DND-41 (cell line): Measurements from ENCODE around the gene EDAR.

Source experiments
- ATAC-seq: fragments of 200-7000 bp; cut with Tn5 transposase; 3 replicates; pipeline ENCODE4 v1.9.1; 2021; ENCODE audit warnings: low read depth; ENCODE audit not compliant: insufficient read depth
- DNase-seq: peaks from one replicate; pipeline ENCODE4 v3.0.0-alpha.2; 2020
- H2AFZ ChIP-seq: 2 replicates; pipeline ENCODE4 v1.6.0; 2012; ENCODE audit warnings: low read depth, low read length
- H3K27ac ChIP-seq: 2 replicates; pipeline ENCODE4 v1.5.1; 2012; ENCODE audit warnings: low read length, inconsistent platforms
- H3K27me3 ChIP-seq: fragments of 200-600 bp; sonication (generic); 2 replicates; pipeline ENCODE4 v1.6.0; 2012; ENCODE audit warnings: low read length, mild to moderate bottlenecking, inconsistent platforms; ENCODE audit not compliant: insufficient read depth, poor library complexity
- H3K36me3 ChIP-seq: 2 replicates; pipeline ENCODE4 v1.5.1; 2012; ENCODE audit warnings: low read length, inconsistent platforms; ENCODE audit not compliant: insufficient read depth
- H3K4me1 ChIP-seq: 2 replicates; pipeline ENCODE4 v1.5.1; 2012; ENCODE audit warnings: mild to moderate bottlenecking, low read length; ENCODE audit not compliant: insufficient read depth
- H3K4me2 ChIP-seq: 2 replicates; pipeline ENCODE4 v1.6.0; 2012; ENCODE audit warnings: mild to moderate bottlenecking, moderate library complexity, low read length, inconsistent platforms; ENCODE audit not compliant: insufficient read depth
- H3K4me3 ChIP-seq, 2 experiments: fragments of 200-600 bp in 1 of 2; shearing (Covaris generic) in 1 of 2; 2 replicates each; pipeline ENCODE4 v1.5.1; 2012 to 2016; ENCODE audit warnings: inconsistent platforms in 2 of 2, low read length in 2 of 2, mild to moderate bottlenecking in 2 of 2, low read depth in 1 of 2, moderate library complexity in 1 of 2
- H3K79me2 ChIP-seq: 2 replicates; pipeline ENCODE4 v1.6.0; 2012; ENCODE audit warnings: low read length, inconsistent platforms; ENCODE audit not compliant: insufficient read depth
- H3K9ac ChIP-seq: 2 replicates; pipeline ENCODE4 v1.6.0; 2012; ENCODE audit warnings: low read depth, mild to moderate bottlenecking, inconsistent platforms, low read length, moderate library complexity
- H3K9me3 ChIP-seq: 2 replicates; pipeline ENCODE4 v1.5.1; 2012; ENCODE audit warnings: low read length, moderate library complexity, mild to moderate bottlenecking, inconsistent platforms; ENCODE audit not compliant: insufficient read depth, severe bottlenecking
- H4K20me1 ChIP-seq: 2 replicates; pipeline ENCODE4 v1.6.0; 2012; ENCODE audit warnings: low read length; ENCODE audit not compliant: insufficient read depth
- EZH2 ChIP-seq: IDR thresholded peaks from 3 replicates; pipeline ENCODE4 v1.6.1; 2012; ENCODE audit warnings: borderline replicate concordance, low read depth, mild to moderate bottlenecking, moderate library complexity, low read length, inconsistent platforms; ENCODE audit not compliant: severe bottlenecking
- TF ChIP-seq, protein P1 (sequence below): IDR thresholded peaks from 2 replicates; pipeline ENCODE4 v1.5.1; 2012; ENCODE audit warnings: borderline replicate concordance, low read length, moderate library complexity, mild to moderate bottlenecking; ENCODE audit not compliant: poor library complexity, severe bottlenecking; ENCODE audit errors: extremely low read depth

The EDAR gene

DNA sequence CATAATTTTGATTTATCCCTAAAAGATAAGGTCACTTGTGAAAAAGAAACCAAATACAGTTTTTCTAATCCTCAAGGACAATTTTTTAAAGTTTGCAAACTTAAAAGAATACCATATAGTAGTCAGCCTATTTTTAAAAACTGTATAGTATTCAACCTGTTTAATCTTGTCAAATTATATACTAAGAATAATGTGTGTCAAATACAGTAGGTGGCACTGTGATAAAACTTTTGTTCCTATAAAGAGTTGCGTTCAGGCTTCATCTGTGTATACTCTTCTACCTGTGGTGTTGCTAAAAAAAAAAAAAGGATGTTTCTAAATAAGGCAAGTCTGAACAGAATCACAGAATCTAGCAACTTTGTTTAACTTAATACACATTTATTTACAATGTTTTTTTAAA, 133.8 kb downstream of the EDAR start:
- Histone ChIP-seq H3K4me2 (no peak overlapping the region), H3K27me3 (no peaks in the 10 kb centered on the region), H4K20me1 (no peaks in the 10 kb centered on the region; the same call in 1 of the 2 replicates), H3K9ac (no peak overlapping the region), H3K79me2 (peaks cover 61% of the 10 kb centered on the region), H2AFZ (no peak overlapping the region), H3K4me1 (no peaks in the 10 kb centered on the region), H3K4me3 (no peak overlapping the region), H3K27ac (no peak overlapping the region), H3K9me3 (no peaks in the 10 kb centered on the region), H3K36me3 (peaks cover 96% of the 10 kb centered on the region)
- peak; percentile 55; the same call in 2 of the 3 replicates for ATAC-seq
- no peak for TF ChIP-seq EZH2
- TF ChIP-seq, protein P1, sequence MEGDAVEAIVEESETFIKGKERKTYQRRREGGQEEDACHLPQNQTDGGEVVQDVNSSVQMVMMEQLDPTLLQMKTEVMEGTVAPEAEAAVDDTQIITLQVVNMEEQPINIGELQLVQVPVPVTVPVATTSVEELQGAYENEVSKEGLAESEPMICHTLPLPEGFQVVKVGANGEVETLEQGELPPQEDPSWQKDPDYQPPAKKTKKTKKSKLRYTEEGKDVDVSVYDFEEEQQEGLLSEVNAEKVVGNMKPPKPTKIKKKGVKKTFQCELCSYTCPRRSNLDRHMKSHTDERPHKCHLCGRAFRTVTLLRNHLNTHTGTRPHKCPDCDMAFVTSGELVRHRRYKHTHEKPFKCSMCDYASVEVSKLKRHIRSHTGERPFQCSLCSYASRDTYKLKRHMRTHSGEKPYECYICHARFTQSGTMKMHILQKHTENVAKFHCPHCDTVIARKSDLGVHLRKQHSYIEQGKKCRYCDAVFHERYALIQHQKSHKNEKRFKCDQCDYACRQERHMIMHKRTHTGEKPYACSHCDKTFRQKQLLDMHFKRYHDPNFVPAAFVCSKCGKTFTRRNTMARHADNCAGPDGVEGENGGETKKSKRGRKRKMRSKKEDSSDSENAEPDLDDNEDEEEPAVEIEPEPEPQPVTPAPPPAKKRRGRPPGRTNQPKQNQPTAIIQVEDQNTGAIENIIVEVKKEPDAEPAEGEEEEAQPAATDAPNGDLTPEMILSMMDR = peak; percentile 39
- DNase-seq = no peak

DNA sequence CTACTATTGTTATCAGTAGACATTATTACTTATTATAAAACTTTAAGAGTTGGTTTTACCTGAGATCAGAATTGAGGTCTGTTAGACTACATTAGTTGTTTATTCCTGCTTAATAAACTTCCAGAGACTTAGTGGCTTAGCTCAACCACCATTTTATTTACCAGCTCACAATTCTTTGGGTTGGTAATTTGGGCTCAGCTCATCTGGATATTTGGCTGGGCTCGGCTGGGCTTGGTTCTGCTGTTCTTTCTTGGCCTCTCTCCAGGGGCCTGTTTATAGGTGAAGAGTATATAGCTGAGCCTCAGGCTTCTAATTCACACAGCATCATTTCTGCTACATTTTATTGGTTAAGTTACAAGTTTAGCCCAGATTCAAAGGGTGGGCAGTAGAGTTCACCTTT, 134.5 kb downstream of the EDAR start:
- Histone ChIP-seq H3K27me3 (no peaks in the 10 kb centered on the region), H2AFZ (no peak overlapping the region), H3K36me3 (peaks cover 96% of the 10 kb centered on the region), H3K4me2 (no peak overlapping the region), H3K27ac (no peak overlapping the region), H3K79me2 (peaks cover 59% of the 10 kb centered on the region), H3K4me3 (no peak overlapping the region), H3K9me3 (no peaks in the 10 kb centered on the region), H4K20me1 (no peaks in the 10 kb centered on the region; the same call in 1 of the 2 replicates), H3K4me1 (no peaks in the 10 kb centered on the region), H3K9ac (no peak overlapping the region)
- TF ChIP-seq, protein P1 = no peak
- TF ChIP-seq EZH2 = no peak
- no peak for DNase-seq
- ATAC-seq = no peak

DNA sequence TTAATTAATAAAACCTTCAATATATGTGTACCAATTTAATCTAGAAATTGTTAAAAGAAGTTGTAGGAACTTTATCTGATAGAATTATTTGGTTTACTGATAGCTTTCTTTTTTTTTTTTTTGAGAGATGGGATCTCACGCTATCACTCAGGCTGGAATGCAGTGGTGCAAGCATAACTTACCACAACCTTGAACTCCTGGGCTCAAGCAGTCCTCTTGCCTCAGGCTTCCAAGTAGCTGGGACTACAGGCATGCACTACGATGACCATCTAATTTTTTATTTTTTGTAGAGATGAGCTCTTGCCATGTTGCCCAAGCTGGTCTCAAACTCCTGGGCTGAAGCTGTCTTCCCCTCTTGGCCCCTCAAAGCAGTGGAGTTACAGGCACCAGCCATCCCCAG, 135.6 kb downstream of the EDAR start:
- Histone ChIP-seq H3K4me1 (no peaks in the 10 kb centered on the region), H3K4me3 (no peak overlapping the region), H3K79me2 (peaks cover 55% of the 10 kb centered on the region), H3K27ac (no peak overlapping the region), H3K27me3 (no peaks in the 10 kb centered on the region), H3K4me2 (no peak overlapping the region), H3K9me3 (no peaks in the 10 kb centered on the region), H2AFZ (no peak overlapping the region), H3K9ac (no peak overlapping the region), H4K20me1 (peaks cover 3% of the 10 kb centered on the region; the same call in 1 of the 2 replicates), H3K36me3 (peaks cover 97% of the 10 kb centered on the region)
- DNase-seq (no peak), ATAC-seq (no peak)
- no peak for TF ChIP-seq EZH2
- TF ChIP-seq, protein P1 = no peak

DNA sequence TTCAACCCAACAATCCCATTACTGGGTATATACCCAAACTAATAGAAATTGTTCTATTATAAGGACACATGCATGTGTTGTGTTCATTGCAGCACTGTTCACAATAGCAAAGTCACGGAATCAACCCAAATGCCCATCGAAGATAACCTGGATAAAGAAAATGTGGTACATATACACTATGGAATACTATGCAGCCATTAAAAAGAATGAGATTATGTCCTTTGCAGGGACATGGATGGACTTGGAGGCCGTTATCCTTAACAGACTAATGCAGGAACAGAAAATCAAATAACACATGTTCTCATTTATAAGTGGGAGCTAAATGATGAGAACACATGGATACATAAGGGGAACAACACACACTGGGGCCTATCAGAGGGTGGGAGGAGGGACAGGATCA, 136.6 kb downstream of the EDAR start:
- no peak overlapping the region for H3K4me2 ChIP-seq
- no peak overlapping the region for H3K4me3 ChIP-seq
- DNase-seq (no peak), ATAC-seq (no peak)
- H3K36me3 ChIP-seq = peaks cover 97% of the 10 kb centered on the region
- no peak overlapping the region for H2AFZ ChIP-seq
- H3K4me1 ChIP-seq = no peaks in the 10 kb centered on the region
- no peak overlapping the region for H3K27ac ChIP-seq
- H3K9me3 ChIP-seq = no peaks in the 10 kb centered on the region
- H3K79me2 ChIP-seq = peaks cover 52% of the 10 kb centered on the region
- no peaks in the 10 kb centered on the region for H3K27me3 ChIP-seq
- H3K9ac ChIP-seq = no peak overlapping the region
- H4K20me1 ChIP-seq = peaks cover 3% of the 10 kb centered on the region; the same call in 1 of the 2 replicates
- TF ChIP-seq, protein P1 = no peak
- no peak for TF ChIP-seq EZH2
